Endothelial cell (in vitro differentiated cells): Measurements from ENCODE around the gene GPR3. TPM values are rescaled to one million over a fixed set of nuclear protein-coding genes. Genes with fewer than 3 reads are reported as not detected.
A peak's percentile ranks its signal among the peaks of the same experiment; 100 is the strongest.

Experiments used
- DNase-seq: peaks from one replicate; pipeline ENCODE4 v3.0.0; 2021; ENCODE audit warnings: low spot score
- H3K27ac Mint-ChIP-seq: one replicate; pipeline ENCODE4 v1.8.0; 2021; ENCODE audit warnings: mixed read lengths, inconsistent platforms; ENCODE audit not compliant: unreplicated experiment
- H3K27me3 Mint-ChIP-seq: one replicate; pipeline ENCODE4 v1.8.0; 2021; ENCODE audit warnings: mild to moderate bottlenecking, moderate library complexity, mixed read lengths, inconsistent platforms; ENCODE audit not compliant: unreplicated experiment
- H3K36me3 Mint-ChIP-seq: one replicate; pipeline ENCODE4 v1.8.0; 2021; ENCODE audit warnings: mild to moderate bottlenecking, low read depth, mixed read lengths, inconsistent platforms; ENCODE audit not compliant: unreplicated experiment
- H3K4me1 Mint-ChIP-seq: one replicate; pipeline ENCODE4 v1.8.0; 2021; ENCODE audit warnings: mild to moderate bottlenecking, mixed read lengths, inconsistent platforms; ENCODE audit not compliant: unreplicated experiment
- H3K4me3 Mint-ChIP-seq: one replicate; pipeline ENCODE4 v1.8.0; 2021; ENCODE audit warnings: mild to moderate bottlenecking, mixed read lengths, inconsistent platforms; ENCODE audit not compliant: unreplicated experiment
- H3K9me3 Mint-ChIP-seq: one replicate; pipeline ENCODE4 v1.8.0; 2021; ENCODE audit warnings: mixed read lengths, inconsistent platforms; ENCODE audit not compliant: unreplicated experiment
- total RNA-seq: library from RNA; stranded (reverse); fragmentation: NEBNext Ultra II Directional; extraction: Animal tissue kit (Norgen Biotek cat#: 25700); gene quantifications from one replicate; pipeline ENCODE4 v1.2.1, GENCODE V29; 2021; ENCODE audit not compliant: unreplicated experiment
- TF ChIP-seq, protein P1 (sequence below): fragments of 200-600 bp; sonication (generic); IDR thresholded peaks from one replicate; pipeline ENCODE4 v1.5.0; 2021; ENCODE audit warnings: antibody characterized with exemption; ENCODE audit not compliant: unreplicated experiment

GPR3 gene
- total RNA-seq, 1 donor from 2014 or later = 2.4 TPM

- Mint-ChIP-seq H3K27me3 (peaks cover 8% of the 10 kb centered on the region), H3K4me1 (peaks cover 37% of the 10 kb centered on the region), H3K4me3 (peak overlapping the region; percentile 73), H3K9me3 (no peaks in the 10 kb centered on the region), H3K36me3 (peaks cover 62% of the 10 kb centered on the region), H3K27ac (peak overlapping the region; percentile 49)
- DNase-seq = no peak
- TF ChIP-seq, protein P1, sequence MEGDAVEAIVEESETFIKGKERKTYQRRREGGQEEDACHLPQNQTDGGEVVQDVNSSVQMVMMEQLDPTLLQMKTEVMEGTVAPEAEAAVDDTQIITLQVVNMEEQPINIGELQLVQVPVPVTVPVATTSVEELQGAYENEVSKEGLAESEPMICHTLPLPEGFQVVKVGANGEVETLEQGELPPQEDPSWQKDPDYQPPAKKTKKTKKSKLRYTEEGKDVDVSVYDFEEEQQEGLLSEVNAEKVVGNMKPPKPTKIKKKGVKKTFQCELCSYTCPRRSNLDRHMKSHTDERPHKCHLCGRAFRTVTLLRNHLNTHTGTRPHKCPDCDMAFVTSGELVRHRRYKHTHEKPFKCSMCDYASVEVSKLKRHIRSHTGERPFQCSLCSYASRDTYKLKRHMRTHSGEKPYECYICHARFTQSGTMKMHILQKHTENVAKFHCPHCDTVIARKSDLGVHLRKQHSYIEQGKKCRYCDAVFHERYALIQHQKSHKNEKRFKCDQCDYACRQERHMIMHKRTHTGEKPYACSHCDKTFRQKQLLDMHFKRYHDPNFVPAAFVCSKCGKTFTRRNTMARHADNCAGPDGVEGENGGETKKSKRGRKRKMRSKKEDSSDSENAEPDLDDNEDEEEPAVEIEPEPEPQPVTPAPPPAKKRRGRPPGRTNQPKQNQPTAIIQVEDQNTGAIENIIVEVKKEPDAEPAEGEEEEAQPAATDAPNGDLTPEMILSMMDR = no peak
Measured at GRCh38 chr1:27413004-27413403, 20.6 kb downstream of the GPR3 start.

DNA sequence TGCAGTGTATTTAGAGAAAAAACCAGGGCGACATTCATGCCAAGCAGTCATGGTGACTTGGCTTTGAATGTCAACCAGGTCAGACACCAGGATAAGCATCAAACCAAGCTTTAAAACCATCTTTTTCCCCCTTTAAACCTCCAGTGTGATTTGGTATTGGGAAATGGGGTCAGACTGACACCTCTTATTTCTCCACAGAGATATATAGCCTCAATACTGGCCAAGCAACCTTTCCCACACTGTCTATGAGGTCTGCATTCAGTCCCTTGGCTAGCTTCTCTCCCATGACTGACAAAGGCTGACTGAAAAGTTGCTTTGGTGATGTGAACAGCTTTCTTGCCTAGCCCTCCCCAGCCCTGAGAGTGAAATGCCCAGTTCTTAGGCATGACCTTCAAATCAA is 21.7 kb downstream of the GPR3 start:
- Mint-ChIP-seq H3K27ac (no peak overlapping the region), H3K9me3 (no peaks in the 10 kb centered on the region), H3K27me3 (peaks cover 8% of the 10 kb centered on the region), H3K4me1 (peaks cover 46% of the 10 kb centered on the region), H3K4me3 (no peak overlapping the region), H3K36me3 (peaks cover 65% of the 10 kb centered on the region)
- TF ChIP-seq, protein P1 = no peak
- no peak for DNase-seq

DNA sequence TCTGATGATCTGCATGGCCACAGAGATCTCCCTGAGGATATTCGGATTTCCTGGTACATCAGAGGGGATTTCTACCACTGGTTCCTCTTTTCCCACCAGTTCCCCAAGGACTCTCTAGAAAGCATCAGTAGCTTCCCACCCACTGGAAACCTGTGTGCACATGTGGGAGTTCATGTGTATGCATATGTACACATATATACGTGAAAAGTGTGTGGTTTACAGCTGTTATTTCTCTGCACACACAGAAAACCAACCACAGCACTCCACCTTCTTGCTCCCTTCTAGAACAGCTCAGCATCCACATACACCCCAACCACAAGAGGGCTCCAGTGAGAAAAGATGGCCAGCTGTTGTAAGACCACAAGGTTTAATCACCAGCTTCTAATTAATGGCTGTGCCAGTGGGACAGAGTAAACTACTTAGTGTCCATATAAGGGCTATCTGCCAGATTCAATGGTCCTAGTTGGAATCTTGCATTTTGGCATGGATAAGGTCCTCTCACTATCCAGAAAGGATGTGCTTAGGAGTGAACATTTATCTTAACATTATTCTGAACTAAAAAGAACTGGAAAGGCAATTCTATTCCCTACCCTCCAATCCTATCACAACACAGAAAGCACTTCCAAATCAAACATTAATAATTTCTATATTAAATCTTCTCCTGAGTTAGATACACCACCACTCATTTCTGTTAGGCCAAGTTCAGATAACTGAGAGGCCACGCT is 24.1 kb downstream of the GPR3 start:
- Mint-ChIP-seq H3K4me3 (peak overlapping the region; percentile 26), H3K4me1 (peaks cover 38% of the 10 kb centered on the region), H3K27ac (peak overlapping the region; percentile 45), H3K9me3 (no peaks in the 10 kb centered on the region), H3K27me3 (peaks cover 6% of the 10 kb centered on the region), H3K36me3 (peaks cover 56% of the 10 kb centered on the region)
- TF ChIP-seq, protein P1 = peak; percentile 59
- peak; percentile 60 for DNase-seq

DNA sequence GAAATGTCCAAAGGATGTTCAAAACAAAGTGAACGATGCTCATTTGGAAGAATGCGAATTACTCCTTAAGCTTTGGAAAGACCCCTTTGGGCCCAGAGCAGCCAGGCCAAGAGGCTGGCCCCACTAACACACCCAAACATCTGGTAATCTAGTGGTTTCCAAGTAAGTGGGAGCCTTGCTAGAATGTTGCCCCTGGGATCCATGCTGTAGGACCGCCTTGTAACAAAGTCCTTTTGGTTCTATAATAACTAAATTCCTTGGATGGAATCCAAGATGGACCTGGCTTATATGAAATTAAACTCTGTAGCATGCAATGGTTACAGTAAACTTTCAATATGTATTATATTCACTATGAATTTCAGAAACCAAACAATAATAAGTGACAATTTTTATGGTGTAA is 25.3 kb downstream of the GPR3 start:
- H3K27ac Mint-ChIP-seq = no peak overlapping the region

More for the DNA sequence above, 25.3 kb downstream of the GPR3 start:
- Mint-ChIP-seq H3K36me3 (peaks cover 56% of the 10 kb centered on the region), H3K4me1 (peaks cover 44% of the 10 kb centered on the region), H3K27me3 (peaks cover 6% of the 10 kb centered on the region), H3K4me3 (peak overlapping the region; percentile 28), H3K9me3 (no peaks in the 10 kb centered on the region)
- no peak for DNase-seq
- TF ChIP-seq, protein P1 = no peak
